Activated naive CD4-positive, alpha-beta T cell treated with anti-CD3 and anti-CD28 coated beads, Interleukin-2, amount 50 U/mL, for 24 hours (primary cell): Measurements from ENCODE around the gene INCENP.

Source experiments
- H3K27ac Mint-ChIP-seq: one replicate; pipeline ENCODE4 v1.8.0; 2021; ENCODE audit warnings: mild to moderate bottlenecking, mixed read lengths
- H3K27me3 Mint-ChIP-seq: one replicate; pipeline ENCODE4 v1.8.0; 2021; ENCODE audit warnings: mixed read lengths
- H3K36me3 Mint-ChIP-seq: one replicate; pipeline ENCODE4 v1.8.0; 2021; ENCODE audit warnings: mixed read lengths
- H3K4me1 Mint-ChIP-seq: one replicate; pipeline ENCODE4 v1.8.0; 2021; ENCODE audit warnings: mixed read lengths
- H3K4me3 Mint-ChIP-seq: one replicate; pipeline ENCODE4 v1.8.0; 2021; ENCODE audit warnings: mild to moderate bottlenecking, mixed read lengths
- H3K9me3 Mint-ChIP-seq: one replicate; pipeline ENCODE4 v1.8.0; 2021; ENCODE audit warnings: mixed read lengths

The INCENP gene

DNA sequence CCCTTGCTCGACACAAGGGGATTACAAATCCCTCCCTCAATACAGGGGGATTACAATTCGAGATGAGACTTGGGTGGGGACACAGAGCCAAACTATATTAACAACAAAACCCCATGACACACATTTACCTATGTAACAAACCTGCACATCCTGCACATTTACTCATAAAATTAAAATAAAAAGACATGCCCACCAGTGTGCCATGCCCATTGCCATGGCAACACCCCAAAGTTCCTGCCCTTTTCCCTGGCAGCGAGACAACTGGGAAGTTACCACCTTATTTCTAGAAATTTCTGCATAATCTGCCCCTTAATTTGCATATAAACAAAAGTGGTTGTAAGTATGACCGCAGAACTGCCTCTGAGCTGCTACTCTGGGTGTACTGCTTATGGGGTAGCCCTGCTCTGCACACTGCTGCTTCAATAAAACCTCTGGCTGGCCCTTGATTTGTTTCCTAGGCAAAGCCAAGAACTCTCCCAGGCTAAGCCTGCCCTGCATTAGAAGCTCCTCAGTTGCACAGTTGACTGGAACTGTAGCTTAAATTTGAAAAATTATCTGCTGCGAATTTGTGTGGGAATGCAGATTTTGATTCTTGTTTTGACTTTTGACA is 8.6 kb upstream of the INCENP start:
- Mint-ChIP-seq H3K4me1 (no peaks in the 10 kb centered on the region), H3K36me3 (no peaks in the 10 kb centered on the region), H3K9me3 (peaks cover 4% of the 10 kb centered on the region), H3K27me3 (peaks cover 1% of the 10 kb centered on the region), H3K27ac (no peak overlapping the region), H3K4me3 (no peak overlapping the region)

DNA sequence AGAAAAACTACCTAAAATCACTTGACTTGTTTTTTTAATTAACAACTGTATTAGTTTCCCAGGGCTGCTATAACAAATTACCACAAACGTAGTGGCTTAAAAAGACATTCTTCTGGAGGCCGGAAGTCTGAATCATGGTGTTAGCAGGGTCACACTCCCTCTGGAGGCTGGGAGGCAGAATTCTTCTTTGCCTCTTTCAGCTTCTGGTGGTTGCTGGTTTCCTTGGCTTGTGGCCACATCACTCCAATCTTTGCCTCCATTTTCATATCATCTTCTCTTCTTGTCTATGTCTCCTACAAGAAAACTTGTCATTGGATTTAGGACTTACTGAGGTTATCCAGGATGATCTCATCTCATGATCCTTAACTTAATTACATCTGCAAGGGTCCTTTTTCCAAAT is 7.4 kb upstream of the INCENP start:
- H3K4me3 Mint-ChIP-seq = no peak overlapping the region
- no peaks in the 10 kb centered on the region for H3K27me3 Mint-ChIP-seq
- H3K4me1 Mint-ChIP-seq = no peaks in the 10 kb centered on the region
- no peaks in the 10 kb centered on the region for H3K36me3 Mint-ChIP-seq
- no peak overlapping the region for H3K27ac Mint-ChIP-seq
- H3K9me3 Mint-ChIP-seq = peaks cover 4% of the 10 kb centered on the region

DNA sequence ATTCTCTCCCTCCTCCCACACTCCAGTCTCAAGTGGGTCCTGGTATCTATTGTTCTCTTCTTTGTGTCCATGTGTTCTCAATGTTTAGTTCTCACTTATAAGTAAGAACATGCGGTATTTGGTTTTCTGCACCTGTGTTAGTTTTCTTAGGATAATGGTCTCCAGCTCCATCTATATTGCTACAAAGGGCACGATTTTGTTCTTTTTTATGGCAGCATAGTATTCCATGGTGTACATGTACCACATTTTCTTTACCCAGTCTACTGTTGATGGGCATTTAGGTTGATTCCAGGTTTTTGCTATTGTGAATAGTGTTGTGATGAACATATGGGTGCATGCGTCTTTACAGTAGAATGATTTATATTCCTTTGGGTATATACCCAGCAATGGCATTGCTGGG is 4.2 kb upstream of the INCENP start:
- Mint-ChIP-seq H3K9me3 (peaks cover 4% of the 10 kb centered on the region), H3K27ac (no peak overlapping the region), H3K27me3 (no peaks in the 10 kb centered on the region), H3K4me3 (no peak overlapping the region), H3K4me1 (peaks cover 9% of the 10 kb centered on the region), H3K36me3 (no peaks in the 10 kb centered on the region)

DNA sequence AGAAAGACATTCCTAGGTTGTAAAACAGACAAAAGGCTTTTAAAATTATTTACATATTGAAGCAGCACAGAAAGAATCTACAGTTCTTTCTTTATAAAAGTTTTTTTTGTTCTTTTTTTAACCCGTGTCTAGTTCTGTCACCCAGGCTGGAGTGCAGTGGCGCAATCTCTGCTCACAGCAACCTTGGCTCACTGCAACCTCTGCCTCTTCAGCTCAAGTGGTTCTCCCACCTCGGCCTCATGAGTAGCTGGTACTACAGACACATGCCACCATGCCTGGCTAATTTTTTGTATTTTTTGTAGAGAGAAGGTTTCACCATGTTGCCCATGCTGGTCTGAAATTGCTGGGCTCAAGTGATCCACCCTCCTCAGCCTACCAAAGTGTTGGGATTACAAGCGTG is 3.8 kb upstream of the INCENP start:
- no peaks in the 10 kb centered on the region for H3K36me3 Mint-ChIP-seq
- H3K27ac Mint-ChIP-seq = no peak overlapping the region
- no peaks in the 10 kb centered on the region for H3K27me3 Mint-ChIP-seq
- no peak overlapping the region for H3K4me3 Mint-ChIP-seq
- peaks cover 4% of the 10 kb centered on the region for H3K9me3 Mint-ChIP-seq
- H3K4me1 Mint-ChIP-seq = peaks cover 13% of the 10 kb centered on the region

DNA sequence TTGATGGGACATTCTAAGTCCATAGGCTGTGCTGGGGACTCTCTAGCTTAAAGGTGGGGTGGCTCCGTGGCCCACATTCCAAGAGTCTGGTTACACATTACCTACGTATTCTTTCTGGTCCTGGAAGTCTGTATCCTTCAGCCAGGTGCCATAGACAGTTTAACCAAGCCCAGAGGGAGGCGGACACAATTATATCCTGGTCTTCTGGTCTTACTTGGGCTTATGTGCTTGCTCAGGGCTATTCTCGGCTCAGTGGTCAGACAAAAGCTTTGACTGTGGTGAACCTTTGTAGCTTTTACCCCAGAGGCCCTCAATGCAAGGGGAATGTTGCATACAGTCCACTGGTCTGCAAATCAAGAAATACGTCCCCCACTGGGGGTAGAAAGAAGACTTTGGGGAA is 3.4 kb upstream of the INCENP start:
- H3K27ac Mint-ChIP-seq = no peak overlapping the region
- H3K9me3 Mint-ChIP-seq = peaks cover 4% of the 10 kb centered on the region
- H3K27me3 Mint-ChIP-seq = no peaks in the 10 kb centered on the region
- H3K4me1 Mint-ChIP-seq = peaks cover 17% of the 10 kb centered on the region
- H3K4me3 Mint-ChIP-seq = no peak overlapping the region
- no peaks in the 10 kb centered on the region for H3K36me3 Mint-ChIP-seq

DNA sequence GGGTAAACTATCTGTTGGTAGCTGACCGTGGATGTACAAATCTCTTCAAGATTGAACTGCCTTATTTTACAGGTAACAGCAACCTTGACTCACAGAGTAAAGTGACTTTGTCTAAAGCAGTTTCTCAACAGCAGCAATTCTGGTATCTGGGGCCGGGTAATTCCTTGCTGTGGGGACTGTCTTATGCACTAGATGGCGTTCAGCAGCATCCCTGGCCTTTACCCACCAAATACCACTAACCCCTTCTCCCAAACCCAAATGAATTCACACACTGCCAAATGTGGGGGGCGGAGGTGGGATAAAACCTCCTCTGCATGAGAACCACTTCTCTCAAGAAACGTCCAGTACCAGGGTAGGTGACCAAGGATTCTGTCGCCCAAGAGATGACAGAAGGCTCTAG is 1.7 kb upstream of the INCENP start:
- Mint-ChIP-seq H3K27me3 (no peaks in the 10 kb centered on the region), H3K9me3 (no peaks in the 10 kb centered on the region), H3K27ac (no peak overlapping the region), H3K36me3 (no peaks in the 10 kb centered on the region), H3K4me3 (no peak overlapping the region), H3K4me1 (peaks cover 23% of the 10 kb centered on the region)

DNA sequence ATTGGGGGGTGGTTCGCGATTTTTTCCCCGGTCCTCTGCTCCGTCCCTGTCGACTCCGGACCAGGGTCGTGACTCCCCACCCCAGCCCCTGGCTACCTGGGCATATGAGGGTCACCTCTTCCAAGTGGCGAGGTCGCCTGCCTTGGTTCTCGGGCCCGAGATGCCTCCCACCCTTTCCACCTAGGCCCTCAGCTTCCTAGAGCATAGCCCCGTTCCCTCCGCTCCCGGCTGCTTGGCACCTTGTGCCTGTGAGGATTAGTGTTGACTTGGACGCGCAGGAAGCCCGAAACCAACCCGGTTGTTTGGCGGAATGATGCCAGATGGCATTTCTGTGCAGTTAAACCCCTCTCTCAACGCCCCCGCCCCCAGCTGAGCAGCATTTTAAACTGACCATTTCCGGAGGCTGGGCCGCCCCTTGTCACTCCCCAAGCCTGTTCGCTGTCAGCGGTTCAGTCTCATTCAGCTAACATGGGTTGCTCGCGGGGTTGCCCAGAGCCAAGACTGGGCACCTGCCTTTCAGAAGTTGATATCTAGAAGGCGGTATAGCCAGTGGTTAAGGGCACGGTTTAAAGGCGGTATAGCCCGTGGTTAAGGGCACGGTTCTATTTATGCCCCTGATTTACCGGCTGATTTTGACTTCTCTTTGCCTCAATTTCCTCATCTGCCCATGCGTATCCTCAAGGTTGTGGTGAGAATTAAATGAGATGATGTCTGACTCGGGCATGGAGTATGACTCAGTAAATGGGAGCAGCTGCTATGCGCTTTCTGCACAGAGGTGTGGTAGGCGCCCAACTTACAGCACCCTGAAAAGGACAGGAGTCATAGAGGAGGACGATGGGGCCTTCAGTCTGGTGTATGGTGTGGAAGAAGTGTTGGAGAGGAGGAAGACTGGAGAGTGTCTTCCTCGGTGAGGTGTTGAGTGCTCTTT is 639 bp downstream of the INCENP start:
- Mint-ChIP-seq H3K4me1 (peaks cover 23% of the 10 kb centered on the region), H3K27ac (peak overlapping the region; percentile 90), H3K4me3 (peak overlapping the region; percentile 94), H3K36me3 (peaks cover 2% of the 10 kb centered on the region), H3K9me3 (no peaks in the 10 kb centered on the region), H3K27me3 (no peaks in the 10 kb centered on the region)

DNA sequence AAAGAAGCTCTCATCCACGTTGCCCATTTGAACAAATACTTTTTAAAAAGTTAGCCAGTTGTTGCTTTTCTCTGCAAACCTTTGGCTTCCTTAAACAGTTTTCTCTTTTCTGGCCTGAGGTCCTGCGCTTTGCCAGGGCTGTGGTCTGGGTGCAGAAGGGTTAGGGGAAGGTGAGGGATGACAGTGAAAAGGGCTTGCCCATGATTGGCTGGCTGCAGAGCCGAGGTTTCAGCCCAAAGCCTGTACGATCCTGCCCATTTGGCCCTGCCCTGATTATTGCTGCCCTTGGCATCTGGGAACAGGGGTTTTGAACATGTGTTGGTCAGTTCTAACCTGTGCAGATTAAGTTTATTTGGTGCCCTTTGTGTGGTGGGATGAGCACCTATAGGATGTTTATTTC is 1.5 kb downstream of the INCENP start:
- H3K4me3 Mint-ChIP-seq = peak overlapping the region; percentile 94
- H3K4me1 Mint-ChIP-seq = peaks cover 23% of the 10 kb centered on the region
- H3K27me3 Mint-ChIP-seq = no peaks in the 10 kb centered on the region
- peak overlapping the region; percentile 59 for H3K27ac Mint-ChIP-seq
- no peaks in the 10 kb centered on the region for H3K9me3 Mint-ChIP-seq
- H3K36me3 Mint-ChIP-seq = peaks cover 4% of the 10 kb centered on the region

DNA sequence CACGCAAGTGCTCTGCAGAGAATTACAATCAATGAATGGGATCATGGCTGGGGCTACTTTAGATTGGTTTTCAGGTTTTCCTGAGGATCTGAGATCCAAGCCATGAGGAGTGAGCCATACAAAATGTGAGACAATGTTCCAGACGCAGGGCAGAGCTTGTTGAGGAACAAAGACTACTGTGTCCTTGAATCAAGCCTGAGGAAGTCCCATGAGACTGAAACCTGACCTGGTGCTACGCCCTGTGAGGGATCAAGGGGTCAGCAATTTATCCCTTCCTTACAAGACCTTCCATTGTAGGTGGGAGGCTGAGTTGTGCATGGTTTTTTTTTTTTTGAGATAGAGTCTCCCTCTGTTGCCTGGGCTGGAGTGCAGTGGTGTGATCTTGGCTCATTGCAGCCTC is 2.1 kb downstream of the INCENP start:
- Mint-ChIP-seq H3K4me3 (peak overlapping the region; percentile 94), H3K27ac (no peak overlapping the region), H3K4me1 (peaks cover 23% of the 10 kb centered on the region), H3K36me3 (peaks cover 5% of the 10 kb centered on the region), H3K9me3 (no peaks in the 10 kb centered on the region), H3K27me3 (no peaks in the 10 kb centered on the region)

DNA sequence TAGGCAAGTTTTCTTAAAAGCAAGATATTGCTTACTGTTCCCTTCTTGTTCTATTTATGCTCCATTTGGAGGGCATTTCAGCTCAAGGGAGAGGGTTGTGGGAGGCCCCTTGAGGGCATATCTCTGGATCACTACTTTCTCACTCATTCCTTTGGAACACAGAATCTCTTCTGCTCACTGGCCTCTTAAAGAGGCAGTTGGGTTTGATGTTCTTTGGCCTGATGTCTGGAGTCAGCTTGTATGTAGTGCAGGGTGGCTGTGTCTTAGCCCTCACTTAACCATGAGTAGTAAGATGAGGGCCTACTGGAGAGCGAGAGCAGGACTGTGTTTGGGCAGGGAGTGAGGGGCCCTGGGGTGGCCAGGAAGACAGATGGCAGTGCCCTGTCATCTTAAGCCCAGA is 3.6 kb downstream of the INCENP start:
- Mint-ChIP-seq H3K36me3 (peaks cover 8% of the 10 kb centered on the region), H3K27ac (no peak overlapping the region), H3K4me1 (peaks cover 23% of the 10 kb centered on the region), H3K27me3 (no peaks in the 10 kb centered on the region), H3K9me3 (no peaks in the 10 kb centered on the region), H3K4me3 (no peak overlapping the region)

DNA sequence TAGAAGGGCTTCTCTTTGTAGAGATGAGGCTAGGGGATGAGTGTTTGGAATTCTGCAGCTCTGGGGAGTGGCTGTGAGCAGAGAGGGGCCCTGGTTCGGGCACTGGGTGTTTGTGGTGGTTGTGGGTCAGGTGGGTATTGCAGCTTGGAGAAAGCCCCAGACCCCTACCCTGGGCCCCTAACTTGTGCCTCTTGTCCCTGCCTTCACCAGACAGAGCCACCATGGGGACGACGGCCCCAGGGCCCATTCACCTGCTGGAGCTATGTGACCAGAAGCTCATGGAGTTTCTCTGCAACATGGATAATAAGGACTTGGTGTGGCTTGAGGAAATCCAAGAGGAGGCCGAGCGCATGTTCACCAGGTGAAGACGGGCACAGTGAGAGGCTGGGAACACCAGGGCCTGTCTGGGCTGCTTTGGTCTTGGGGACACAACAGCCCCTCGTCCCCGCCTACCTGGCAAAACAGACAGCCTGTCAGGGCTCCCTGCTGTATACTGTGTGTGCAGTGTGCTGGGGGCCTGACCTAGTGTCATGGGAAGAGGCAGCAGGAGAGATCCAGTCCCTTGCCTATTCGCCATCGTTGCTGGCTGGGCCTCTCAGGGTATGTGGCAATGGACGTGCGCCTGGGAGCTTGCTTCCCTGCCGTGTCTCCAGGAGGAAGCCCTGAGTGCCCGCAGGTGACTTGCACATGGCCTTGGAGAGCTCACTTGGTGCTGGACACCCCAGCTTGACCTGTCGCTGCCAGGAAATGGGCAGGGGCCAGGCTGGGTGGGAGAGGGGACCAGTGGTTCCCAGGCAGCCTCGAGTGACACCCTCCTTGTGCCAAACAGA is 4.3 kb downstream of the INCENP start:
- Mint-ChIP-seq H3K36me3 (peaks cover 11% of the 10 kb centered on the region), H3K27me3 (no peaks in the 10 kb centered on the region), H3K27ac (no peak overlapping the region), H3K4me1 (peaks cover 29% of the 10 kb centered on the region), H3K4me3 (no peak overlapping the region), H3K9me3 (no peaks in the 10 kb centered on the region)

DNA sequence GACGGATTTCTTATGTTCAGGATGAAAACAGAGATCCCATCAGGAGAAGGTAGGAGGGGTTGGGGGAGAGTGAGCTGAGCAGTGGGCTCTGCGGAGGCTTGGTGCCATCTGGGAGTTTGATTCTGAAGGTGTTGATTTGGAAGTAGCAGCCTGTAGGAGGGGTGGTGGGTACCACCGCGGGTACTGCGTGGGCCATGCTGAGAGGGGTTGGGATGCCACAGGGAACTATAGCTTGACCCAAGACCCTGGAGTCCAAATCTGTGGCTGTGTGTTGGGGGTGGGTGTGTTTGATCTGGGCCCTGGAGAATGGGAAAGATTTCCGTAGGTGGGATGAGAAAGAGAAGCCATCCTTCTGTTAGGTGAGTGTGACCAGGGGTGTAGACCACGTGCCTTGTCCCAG is 5.0 kb downstream of the INCENP start:
- Mint-ChIP-seq H3K27ac (no peak overlapping the region), H3K4me1 (peaks cover 22% of the 10 kb centered on the region), H3K4me3 (no peak overlapping the region), H3K9me3 (no peaks in the 10 kb centered on the region), H3K36me3 (peaks cover 11% of the 10 kb centered on the region), H3K27me3 (no peaks in the 10 kb centered on the region)

DNA sequence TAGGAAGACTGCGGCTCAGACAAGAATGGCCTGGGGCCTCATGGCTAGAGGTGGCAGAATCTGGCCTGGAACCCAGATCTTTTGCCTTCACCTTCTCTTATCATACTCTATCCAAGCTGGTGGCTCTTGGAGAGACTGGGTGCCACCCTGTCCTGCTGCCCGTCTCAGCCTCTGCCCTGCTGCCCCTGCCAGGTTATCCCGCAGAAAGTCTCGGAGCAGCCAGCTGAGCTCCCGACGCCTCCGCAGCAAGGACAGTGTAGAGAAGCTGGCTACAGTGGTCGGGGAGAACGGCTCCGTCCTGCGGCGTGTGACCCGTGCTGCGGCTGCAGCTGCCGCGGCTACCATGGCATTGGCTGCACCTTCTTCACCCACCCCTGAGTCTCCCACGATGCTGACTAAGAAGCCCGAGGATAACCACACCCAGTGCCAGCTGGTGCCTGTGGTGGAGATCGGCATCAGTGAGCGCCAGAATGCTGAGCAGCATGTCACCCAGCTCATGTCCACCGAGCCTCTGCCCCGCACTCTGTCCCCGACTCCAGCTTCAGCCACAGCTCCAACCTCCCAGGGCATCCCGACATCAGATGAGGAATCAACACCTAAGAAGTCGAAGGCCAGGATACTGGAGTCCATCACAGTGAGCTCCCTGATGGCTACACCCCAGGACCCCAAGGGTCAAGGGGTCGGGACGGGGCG is 5.9 kb downstream of the INCENP start:
- H3K27me3 Mint-ChIP-seq = no peaks in the 10 kb centered on the region
- H3K9me3 Mint-ChIP-seq = no peaks in the 10 kb centered on the region
- peaks cover 11% of the 10 kb centered on the region for H3K36me3 Mint-ChIP-seq
- H3K4me3 Mint-ChIP-seq = no peak overlapping the region
- H3K27ac Mint-ChIP-seq = no peak overlapping the region
- H3K4me1 Mint-ChIP-seq = peaks cover 21% of the 10 kb centered on the region

DNA sequence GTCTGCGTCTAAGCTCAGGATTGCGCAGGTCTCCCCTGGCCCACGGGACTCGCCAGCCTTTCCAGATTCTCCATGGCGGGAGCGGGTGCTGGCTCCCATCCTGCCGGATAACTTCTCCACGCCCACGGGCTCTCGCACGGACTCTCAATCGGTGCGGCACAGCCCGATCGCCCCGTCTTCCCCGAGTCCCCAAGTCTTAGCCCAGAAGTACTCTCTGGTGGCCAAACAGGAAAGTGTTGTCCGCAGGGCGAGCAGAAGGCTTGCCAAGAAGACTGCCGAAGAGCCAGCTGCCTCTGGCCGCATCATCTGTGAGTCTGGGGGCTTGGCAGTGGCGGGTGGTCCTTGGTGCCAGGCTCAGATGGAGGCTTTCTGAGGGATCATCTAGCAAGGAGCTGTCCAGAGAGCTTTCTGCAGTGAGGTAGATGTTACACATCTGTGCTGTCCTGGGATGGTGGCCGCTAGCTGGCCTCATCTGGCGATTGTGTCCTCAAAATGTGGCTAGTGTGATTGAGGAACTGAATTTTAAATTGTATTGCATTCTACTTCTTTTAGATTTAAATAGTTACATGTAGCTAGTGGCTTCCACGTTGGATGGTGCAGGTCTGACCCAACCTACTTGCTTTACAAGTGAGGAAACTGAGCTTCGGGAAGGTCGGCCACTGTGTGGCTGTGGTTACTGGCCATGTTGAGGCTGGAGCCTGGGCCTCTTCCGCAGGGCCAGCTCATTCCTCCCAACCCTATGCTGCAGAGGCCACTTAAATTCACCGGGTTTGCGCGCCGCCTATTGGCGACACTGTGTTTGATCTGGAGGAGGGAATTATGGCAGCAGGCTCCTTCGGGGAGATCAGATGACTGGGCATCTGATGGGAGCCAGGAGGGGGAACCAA is 6.7 kb downstream of the INCENP start:
- Mint-ChIP-seq H3K4me3 (no peak overlapping the region), H3K27ac (no peak overlapping the region), H3K36me3 (peaks cover 11% of the 10 kb centered on the region), H3K9me3 (no peaks in the 10 kb centered on the region), H3K4me1 (peaks cover 16% of the 10 kb centered on the region), H3K27me3 (no peaks in the 10 kb centered on the region)

DNA sequence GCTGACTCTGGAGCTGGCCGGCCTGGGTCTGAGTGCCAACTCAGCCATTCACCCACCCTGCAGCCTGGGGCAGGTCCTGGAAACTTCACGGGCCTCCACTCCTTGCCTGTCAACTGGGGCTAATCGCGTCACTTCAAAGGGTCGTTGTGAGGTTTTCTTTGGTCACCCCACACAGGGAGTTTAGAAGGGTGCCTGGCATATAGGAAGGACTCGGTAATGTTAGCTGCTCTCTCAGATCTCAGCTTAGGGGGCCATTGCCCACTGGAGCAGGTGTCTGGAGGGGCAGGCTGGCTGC is 7.3 kb downstream of the INCENP start:
- H3K27me3 Mint-ChIP-seq = no peaks in the 10 kb centered on the region
- H3K4me1 Mint-ChIP-seq = peaks cover 11% of the 10 kb centered on the region
- H3K27ac Mint-ChIP-seq = no peak overlapping the region
- H3K4me3 Mint-ChIP-seq = no peak overlapping the region
- no peaks in the 10 kb centered on the region for H3K9me3 Mint-ChIP-seq
- peaks cover 11% of the 10 kb centered on the region for H3K36me3 Mint-ChIP-seq
